ENCODE results near the gene NAXE. TPM values are rescaled to one million over a fixed set of nuclear protein-coding genes. Genes with fewer than 3 reads are reported as not detected.

NAXE gene
- total RNA-seq, 1 donor from 2014 or later = 83.8 TPM

DNA sequence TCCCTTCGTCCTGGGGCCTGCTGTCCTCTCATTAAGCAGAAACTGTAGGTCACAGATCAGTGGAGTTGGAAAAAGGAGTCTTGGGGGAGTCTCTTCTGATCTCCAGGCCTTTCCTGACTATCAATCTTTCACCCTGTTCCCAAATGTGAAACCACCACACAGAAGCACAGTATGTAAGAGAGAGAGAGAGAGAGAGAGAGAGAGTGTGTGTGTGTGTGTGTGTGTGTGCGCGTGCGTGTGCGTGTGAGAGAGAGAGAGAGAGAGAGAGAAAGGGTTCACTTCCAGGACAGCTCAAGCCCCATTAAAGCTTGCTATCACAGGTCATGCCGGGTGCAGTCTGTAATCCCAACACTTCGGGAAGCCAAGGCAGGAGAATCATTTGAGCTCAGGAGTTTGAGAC is 13.5 kb upstream of the NAXE start:
- TF ChIP-seq, protein P1, sequence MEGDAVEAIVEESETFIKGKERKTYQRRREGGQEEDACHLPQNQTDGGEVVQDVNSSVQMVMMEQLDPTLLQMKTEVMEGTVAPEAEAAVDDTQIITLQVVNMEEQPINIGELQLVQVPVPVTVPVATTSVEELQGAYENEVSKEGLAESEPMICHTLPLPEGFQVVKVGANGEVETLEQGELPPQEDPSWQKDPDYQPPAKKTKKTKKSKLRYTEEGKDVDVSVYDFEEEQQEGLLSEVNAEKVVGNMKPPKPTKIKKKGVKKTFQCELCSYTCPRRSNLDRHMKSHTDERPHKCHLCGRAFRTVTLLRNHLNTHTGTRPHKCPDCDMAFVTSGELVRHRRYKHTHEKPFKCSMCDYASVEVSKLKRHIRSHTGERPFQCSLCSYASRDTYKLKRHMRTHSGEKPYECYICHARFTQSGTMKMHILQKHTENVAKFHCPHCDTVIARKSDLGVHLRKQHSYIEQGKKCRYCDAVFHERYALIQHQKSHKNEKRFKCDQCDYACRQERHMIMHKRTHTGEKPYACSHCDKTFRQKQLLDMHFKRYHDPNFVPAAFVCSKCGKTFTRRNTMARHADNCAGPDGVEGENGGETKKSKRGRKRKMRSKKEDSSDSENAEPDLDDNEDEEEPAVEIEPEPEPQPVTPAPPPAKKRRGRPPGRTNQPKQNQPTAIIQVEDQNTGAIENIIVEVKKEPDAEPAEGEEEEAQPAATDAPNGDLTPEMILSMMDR (IDR thresholded peaks at IDR 0.05; ENCODE audit: insufficient read depth, low read length, poor library complexity, severe bottlenecking) = no peak
- Histone ChIP-seq H3K27me3 (ENCODE audit: control insufficient read depth, insufficient read depth, low read length) (peaks cover 2% of the 10 kb centered on the region), H3K4me3 (ENCODE audit: low read depth, low read length) (no peak overlapping the region), H3K36me3 (ENCODE audit: control insufficient read depth, insufficient read depth, low read length) (no peaks in the 10 kb centered on the region)
- no peak for DNase-seq (ENCODE audit: low read depth)

DNA sequence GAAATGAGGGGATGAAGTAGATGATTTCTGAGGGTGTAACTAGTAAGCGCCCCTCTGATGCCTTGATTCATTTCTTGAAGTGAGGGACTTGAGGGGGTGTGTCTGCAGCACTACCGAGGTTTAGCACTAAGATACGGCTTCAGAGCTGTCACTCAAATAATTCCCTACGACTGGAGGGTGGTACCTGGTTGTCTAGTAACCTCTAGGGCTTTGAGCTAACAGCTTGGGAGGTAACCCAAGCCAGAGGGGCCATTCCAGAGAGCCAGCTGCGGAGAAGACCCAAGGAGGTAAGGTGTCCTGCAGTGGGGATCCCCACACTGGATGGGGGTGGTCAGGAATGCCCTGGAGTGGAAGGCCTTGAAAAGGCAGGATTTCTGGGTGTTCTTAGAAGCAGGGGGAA is 12.1 kb upstream of the NAXE start, which contains the start of gene TTC24:
Gene TTC24, plus strand, starts transcription at position 252 of the 400 bp plus-strand sequence. CDS start 1,642 bp downstream, outside the sequence.
- DNase-seq (ENCODE audit: low read depth) = no peak
- no peaks in the 10 kb centered on the region for H3K36me3 ChIP-seq (ENCODE audit: control insufficient read depth, insufficient read depth, low read length)
- no peak within 1 kb of the TSS for H3K4me3 ChIP-seq (ENCODE audit: low read depth, low read length)
- TF ChIP-seq, protein P1 (IDR thresholded peaks at IDR 0.05; ENCODE audit: insufficient read depth, low read length, poor library complexity, severe bottlenecking) = no peak
- no peaks in the 10 kb centered on the region for H3K27me3 ChIP-seq (ENCODE audit: control insufficient read depth, insufficient read depth, low read length)

DNA sequence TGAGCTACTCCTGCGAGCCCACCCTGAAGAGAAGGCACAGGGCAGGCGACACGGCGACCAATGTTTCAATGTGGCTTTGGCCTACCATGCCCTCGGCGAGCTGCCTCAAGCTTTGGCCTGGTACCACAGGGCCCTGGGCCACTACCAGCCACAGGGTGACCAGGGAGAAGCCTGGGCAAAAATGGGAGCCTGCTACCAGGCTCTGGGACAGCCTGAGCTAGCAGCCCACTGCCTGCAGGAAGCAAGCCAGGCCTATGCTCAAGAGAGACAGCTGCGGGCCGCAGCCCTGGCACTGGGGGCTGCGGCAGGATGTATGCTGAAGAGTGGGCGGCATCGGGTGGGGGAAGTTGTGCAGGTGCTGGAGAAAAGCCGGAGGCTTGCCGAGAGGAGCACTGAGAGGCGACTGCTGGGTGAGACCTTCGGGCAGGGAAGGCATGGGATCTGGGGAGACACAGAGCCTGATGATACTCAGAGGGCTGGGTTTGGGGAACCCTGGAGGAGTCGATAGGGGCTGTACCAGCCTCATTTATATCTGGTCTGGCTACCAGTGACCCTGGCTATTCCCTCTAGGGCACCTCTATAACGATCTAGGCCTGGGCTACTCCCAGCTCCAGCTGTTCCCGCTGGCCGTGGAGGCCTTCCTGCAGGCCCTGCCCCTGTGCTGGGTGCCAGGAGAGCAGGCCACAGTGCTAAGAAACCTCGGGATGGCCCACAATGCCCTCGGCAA is 9.8 kb upstream of the NAXE start:
- H3K27me3 ChIP-seq (ENCODE audit: control insufficient read depth, insufficient read depth, low read length) = peaks cover 2% of the 10 kb centered on the region
- H3K4me3 ChIP-seq (ENCODE audit: low read depth, low read length) = no peak overlapping the region
- no peaks in the 10 kb centered on the region for H3K36me3 ChIP-seq (ENCODE audit: control insufficient read depth, insufficient read depth, low read length)
- no peak for DNase-seq (ENCODE audit: low read depth)
- TF ChIP-seq, protein P1 (IDR thresholded peaks at IDR 0.05; ENCODE audit: insufficient read depth, low read length, poor library complexity, severe bottlenecking) = no peak

DNA sequence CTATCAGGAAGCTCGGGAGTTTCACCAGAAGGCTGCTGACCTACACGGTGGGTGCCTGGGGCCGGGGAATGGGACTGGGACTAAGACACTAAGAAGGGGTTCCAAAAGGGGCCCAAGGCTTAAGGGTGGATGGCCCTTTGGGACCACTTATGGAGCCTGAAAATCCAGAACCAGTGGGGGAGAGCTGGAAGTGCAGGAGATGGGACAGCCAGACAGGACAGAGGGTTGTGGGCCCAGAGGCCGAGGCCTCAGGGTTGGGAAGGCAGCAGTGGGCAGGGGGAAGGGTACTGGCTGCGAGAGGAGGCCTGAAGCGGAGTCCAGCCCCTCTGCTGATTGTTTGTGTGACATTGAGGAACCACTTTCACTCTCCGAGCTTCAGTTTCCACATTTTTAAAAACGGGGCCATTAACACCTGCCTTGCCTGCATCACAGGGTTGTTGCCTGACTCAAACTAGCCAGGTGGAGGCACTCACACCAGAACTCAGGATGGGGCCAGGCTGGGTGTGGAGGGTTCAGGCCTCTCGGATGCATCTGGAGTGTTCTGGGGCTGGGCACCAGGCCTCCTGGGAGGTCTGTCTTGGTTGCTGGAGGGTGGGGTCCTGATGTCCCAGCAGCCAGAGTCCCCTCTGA is 9.1 kb upstream of the NAXE start:
- Histone ChIP-seq H3K36me3 (ENCODE audit: control insufficient read depth, insufficient read depth, low read length) (no peaks in the 10 kb centered on the region), H3K27me3 (ENCODE audit: control insufficient read depth, insufficient read depth, low read length) (peaks cover 2% of the 10 kb centered on the region), H3K4me3 (ENCODE audit: low read depth, low read length) (no peak overlapping the region)
- DNase-seq (ENCODE audit: low read depth) = no peak
- TF ChIP-seq, protein P1 (IDR thresholded peaks at IDR 0.05; ENCODE audit: insufficient read depth, low read length, poor library complexity, severe bottlenecking) = no peak

DNA sequence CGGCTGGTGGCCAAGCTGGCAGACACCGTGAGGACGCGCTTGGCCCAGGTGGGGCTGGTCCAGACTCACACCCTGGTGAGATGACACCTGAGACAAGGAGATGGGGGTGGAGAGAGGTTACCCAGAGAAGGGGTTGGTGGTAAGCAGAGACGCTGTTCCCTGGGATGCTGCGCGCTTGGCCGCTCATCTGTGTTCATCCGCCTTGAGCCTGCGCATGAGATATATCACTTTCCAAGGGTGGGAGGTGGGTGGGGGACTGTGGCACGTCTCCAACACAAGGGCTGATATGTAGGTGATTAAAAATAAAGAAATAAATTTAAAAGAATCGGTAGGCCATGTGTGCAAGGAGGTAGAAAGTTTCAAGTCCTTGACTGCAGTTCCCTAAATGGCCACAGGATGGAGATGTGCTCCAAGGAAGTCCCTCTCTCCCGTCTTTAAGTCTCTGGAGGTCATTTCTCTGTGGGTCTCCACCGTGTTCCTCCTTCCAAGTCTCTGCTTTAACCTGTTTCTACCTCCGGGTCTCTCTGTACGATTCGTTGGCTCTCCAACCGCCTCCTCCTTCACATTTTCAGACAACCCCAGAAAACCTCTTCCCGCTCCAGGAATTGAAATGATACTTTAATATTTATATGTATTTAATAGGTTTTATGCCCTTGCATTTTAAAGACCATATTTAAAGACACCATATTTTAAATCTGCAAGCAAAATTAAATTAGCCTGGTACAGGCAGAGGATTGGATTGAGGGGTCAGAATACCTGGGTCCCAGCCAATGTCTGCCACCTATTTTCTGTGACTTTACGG is 7.6 kb upstream of the NAXE start:
- Histone ChIP-seq H3K4me3 (ENCODE audit: low read depth, low read length) (no peak overlapping the region), H3K36me3 (ENCODE audit: control insufficient read depth, insufficient read depth, low read length) (no peaks in the 10 kb centered on the region), H3K27me3 (ENCODE audit: control insufficient read depth, insufficient read depth, low read length) (peaks cover 2% of the 10 kb centered on the region)
- peak; percentile 57 for DNase-seq (ENCODE audit: low read depth)
- TF ChIP-seq, protein P1 (IDR thresholded peaks at IDR 0.05; ENCODE audit: insufficient read depth, low read length, poor library complexity, severe bottlenecking) = peak; percentile 92
